ENCODE results near the gene RPLP2. TPM values are rescaled to one million over a fixed set of nuclear protein-coding genes. Genes with fewer than 3 reads are reported as not detected.

The RPLP2 gene
- polyA plus RNA-seq, 1 of the 3 experiments (the other 2 are of a cell fraction) = 799 TPM

DNA sequence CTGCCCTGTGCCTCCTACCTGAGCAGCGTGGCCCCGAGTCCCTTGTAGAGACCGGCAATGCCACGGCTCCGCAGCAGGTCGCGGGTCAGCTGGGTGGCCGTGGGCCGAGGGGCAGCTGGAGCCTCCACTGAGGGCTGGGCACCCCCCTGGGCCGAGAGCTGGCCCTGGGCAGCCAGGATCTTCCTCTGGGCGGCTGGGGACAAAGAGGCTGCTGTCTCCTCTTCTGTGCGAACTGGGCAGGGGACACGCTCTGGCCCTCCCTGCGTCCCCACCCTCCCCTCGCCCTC, 17.3 kb upstream of the RPLP2 start:
- POLR2A ChIA-PET = no interaction called here
- CTCF ChIA-PET = interaction anchor here (6.3 kb wide), 1 partner anchor 9 kb away, joined by 43 read pairs; no protein-coding TSS in a partner anchor
- H4K20me1 ChIP-seq (ENCODE audit: insufficient read depth) = no peaks in the 10 kb centered on the region
- H2AFZ ChIP-seq (ENCODE audit: low read depth) = no peak overlapping the region
- peaks cover 0 to 30% of the 10 kb centered on the region in 2 experiments for H3K36me3 ChIP-seq (replicated peaks in 1 of 2; ENCODE audit: control insufficient read depth in 1 of 2, insufficient read depth in 2 of 2, low read length in 1 of 2)
- H3F3A ChIP-seq (replicated peaks; ENCODE audit: insufficient read depth) = peaks cover 16% of the 10 kb centered on the region
- no peak overlapping the region for H3K4me3 ChIP-seq (ENCODE audit: low read depth in 2 of 2, low read length in 1 of 2)
- H3K9me2 ChIP-seq = no peaks in the 10 kb centered on the region
- DNase-seq = no peak
- peaks cover 8 to 48% of the 10 kb centered on the region in 2 experiments; a peak in 2 of 4 replicates for H3K4me1 ChIP-seq (ENCODE audit: control insufficient read depth in 1 of 2, insufficient read depth in 2 of 2, low read depth in 1 of 2, low read length in 1 of 2)
- H3K9me3 ChIP-seq = no peaks in the 10 kb centered on the region
- WGBS (ENCODE audit: low lambda C conversion rate) = 100% methylated on average over 5 of the region's 15 CpGs
- H3K79me2 ChIP-seq (ENCODE audit: insufficient read depth) = peaks cover 20% of the 10 kb centered on the region
- H3K4me2 ChIP-seq = no peak overlapping the region
- no peak for TF ChIP-seq NFIC (IDR thresholded peaks at IDR 0.05; ENCODE audit: borderline replicate concordance)
- TF ChIP-seq ELF1 (IDR thresholded peaks at IDR 0.05) = no peak
- TF ChIP-seq TEAD4 (IDR thresholded peaks at IDR 0.05; ENCODE audit: borderline replicate concordance, insufficient read depth) = no peak
- TF ChIP-seq ZBTB33 (IDR thresholded peaks at IDR 0.05; ENCODE audit: borderline replicate concordance, low read depth) = no peak
- no peak for TF ChIP-seq JUND (IDR thresholded peaks at IDR 0.05)
- TF ChIP-seq RAD21 (IDR thresholded peaks at IDR 0.05; ENCODE audit: low read length) = no peak
- no peak for TF ChIP-seq EP300 (IDR thresholded peaks at IDR 0.05; ENCODE audit: borderline replicate concordance in 1 of 2, low read depth in 1 of 2, low read length in 1 of 2)
- TF ChIP-seq FOXJ3 (CRISPR knock-in tag; IDR thresholded peaks at IDR 0.05) = no peak
- TF ChIP-seq FOXM1 (IDR thresholded peaks at IDR 0.05; ENCODE audit: low read depth) = no peak
- TF ChIP-seq RXRA (IDR thresholded peaks at IDR 0.05; ENCODE audit: borderline replicate concordance, low read depth) = no peak
- no peak for TF ChIP-seq MXI1 (IDR thresholded peaks at IDR 0.05; ENCODE audit: low read depth, low read length)
- TF ChIP-seq FOSL2 (IDR thresholded peaks at IDR 0.05; ENCODE audit: borderline replicate concordance, low read depth) = no peak
- TF ChIP-seq POLR2AphosphoS5 (IDR thresholded peaks at IDR 0.05; ENCODE audit: low read depth, low read length) = no peak
- TF ChIP-seq TCF12 (IDR thresholded peaks at IDR 0.05) = no peak
- H3K27me3 ChIP-seq (ENCODE audit: insufficient read depth) = no peaks in the 10 kb centered on the region
- no peak overlapping the region for H3K9ac ChIP-seq
- no peak overlapping the region for H3K27ac ChIP-seq (ENCODE audit: low read depth in 2 of 2, low read length in 1 of 2)

DNA sequence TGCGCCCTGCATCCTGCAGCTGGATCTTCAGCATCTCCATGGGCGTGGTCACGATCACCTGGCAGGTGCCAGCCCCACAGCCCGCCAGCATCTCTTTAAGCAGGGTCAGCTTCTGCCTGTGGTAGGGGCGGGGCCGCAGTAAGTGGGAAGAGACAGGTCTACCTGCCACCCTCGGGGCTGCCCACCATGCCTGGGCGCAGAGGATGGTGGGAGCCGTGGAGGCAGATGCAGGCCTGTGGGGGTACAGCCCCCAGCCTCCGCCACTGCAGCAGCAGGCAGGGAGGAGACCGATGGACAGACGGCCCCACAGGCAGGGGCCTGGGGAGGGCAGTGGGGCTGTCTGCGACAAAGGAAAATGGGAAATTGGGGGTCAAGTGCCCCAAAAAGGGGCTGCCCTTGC, 16.9 kb upstream of the RPLP2 start:
- H3K4me2 ChIP-seq = no peak overlapping the region
- H3K9me3 ChIP-seq = no peaks in the 10 kb centered on the region
- no peak overlapping the region; a peak in 1 of 4 replicates for H3K27ac ChIP-seq (ENCODE audit: low read depth in 2 of 2, low read length in 1 of 2)
- H3K79me2 ChIP-seq (ENCODE audit: insufficient read depth) = peaks cover 20% of the 10 kb centered on the region
- H3K4me1 ChIP-seq (ENCODE audit: control insufficient read depth in 1 of 2, insufficient read depth in 2 of 2, low read depth in 1 of 2, low read length in 1 of 2) = peaks cover 8 to 48% of the 10 kb centered on the region in 2 experiments; a peak in 2 of 4 replicates
- no peaks in the 10 kb centered on the region for H3K27me3 ChIP-seq (ENCODE audit: insufficient read depth)
- DNase-seq = no peak
- H3K36me3 ChIP-seq (replicated peaks in 1 of 2; ENCODE audit: control insufficient read depth in 1 of 2, insufficient read depth in 2 of 2, low read length in 1 of 2) = peaks cover 0 to 30% of the 10 kb centered on the region in 2 experiments
- WGBS (ENCODE audit: low lambda C conversion rate) = 93% methylated on average over 11 of the region's 13 CpGs
- H4K20me1 ChIP-seq (ENCODE audit: insufficient read depth) = no peaks in the 10 kb centered on the region
- H2AFZ ChIP-seq (ENCODE audit: low read depth) = no peak overlapping the region
- peaks cover 18% of the 10 kb centered on the region for H3F3A ChIP-seq (replicated peaks; ENCODE audit: insufficient read depth)
- H3K9me2 ChIP-seq = no peaks in the 10 kb centered on the region
- CTCF ChIA-PET = interaction anchor here (6.3 kb wide), 1 partner anchor 9 kb away, joined by 43 read pairs; no protein-coding TSS in a partner anchor
- no peak overlapping the region for H3K9ac ChIP-seq
- POLR2A ChIA-PET = interaction anchor here (1.0 kb wide), 1 partner anchor 16 kb away, joined by 3 read pairs; the partner anchor contains the start of gene GATD1
- no peak overlapping the region for H3K4me3 ChIP-seq (ENCODE audit: low read depth in 2 of 2, low read length in 1 of 2)
- TF ChIP-seq, protein P1, sequence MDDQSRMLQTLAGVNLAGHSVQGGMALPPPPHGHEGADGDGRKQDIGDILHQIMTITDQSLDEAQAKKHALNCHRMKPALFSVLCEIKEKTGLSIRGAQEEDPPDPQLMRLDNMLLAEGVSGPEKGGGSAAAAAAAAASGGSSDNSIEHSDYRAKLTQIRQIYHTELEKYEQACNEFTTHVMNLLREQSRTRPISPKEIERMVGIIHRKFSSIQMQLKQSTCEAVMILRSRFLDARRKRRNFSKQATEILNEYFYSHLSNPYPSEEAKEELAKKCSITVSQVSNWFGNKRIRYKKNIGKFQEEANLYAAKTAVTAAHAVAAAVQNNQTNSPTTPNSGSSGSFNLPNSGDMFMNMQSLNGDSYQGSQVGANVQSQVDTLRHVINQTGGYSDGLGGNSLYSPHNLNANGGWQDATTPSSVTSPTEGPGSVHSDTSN (IDR thresholded peaks at IDR 0.05) = no peak
- TF ChIP-seq EZH2phosphoT487 (IDR thresholded peaks at IDR 0.05; ENCODE audit: borderline replicate concordance, low read depth) (no peak), GABPA (IDR thresholded peaks at IDR 0.05; ENCODE audit: low read depth) (no peak), ZBTB33 (IDR thresholded peaks at IDR 0.05; ENCODE audit: borderline replicate concordance, low read depth) (no peak), ELF1 (IDR thresholded peaks at IDR 0.05) (no peak), MEF2A (IDR thresholded peaks at IDR 0.05; ENCODE audit: borderline replicate concordance, low read depth) (no peak), RAD21 (IDR thresholded peaks at IDR 0.05; ENCODE audit: low read length) (no peak), JUND (IDR thresholded peaks at IDR 0.05) (no peak), IRF3 (IDR thresholded peaks at IDR 0.05; ENCODE audit: low read depth, low read length) (no peak), TAF1 (IDR thresholded peaks at IDR 0.05; ENCODE audit: borderline replicate concordance, low read depth, low read length) (no peak), SMC3 (IDR thresholded peaks at IDR 0.05; ENCODE audit: low read depth, low read length) (no peak)
- TF ChIP-seq, protein P2, sequence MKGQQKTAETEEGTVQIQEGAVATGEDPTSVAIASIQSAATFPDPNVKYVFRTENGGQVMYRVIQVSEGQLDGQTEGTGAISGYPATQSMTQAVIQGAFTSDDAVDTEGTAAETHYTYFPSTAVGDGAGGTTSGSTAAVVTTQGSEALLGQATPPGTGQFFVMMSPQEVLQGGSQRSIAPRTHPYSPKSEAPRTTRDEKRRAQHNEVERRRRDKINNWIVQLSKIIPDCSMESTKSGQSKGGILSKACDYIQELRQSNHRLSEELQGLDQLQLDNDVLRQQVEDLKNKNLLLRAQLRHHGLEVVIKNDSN (IDR thresholded peaks at IDR 0.05; ENCODE audit: borderline replicate concordance, low read depth) = no peak
- TF ChIP-seq, protein P3, sequence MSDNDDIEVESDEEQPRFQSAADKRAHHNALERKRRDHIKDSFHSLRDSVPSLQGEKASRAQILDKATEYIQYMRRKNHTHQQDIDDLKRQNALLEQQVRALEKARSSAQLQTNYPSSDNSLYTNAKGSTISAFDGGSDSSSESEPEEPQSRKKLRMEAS (IDR thresholded peaks at IDR 0.05; ENCODE audit: low read depth) = no peak
